NCI-H82 treated with DMSO at 0.1 percent for 48 hours (cell line): Measurements from ENCODE around the gene SVBP.
A peak's percentile ranks its signal among the peaks of the same experiment; 100 is the strongest.
"Not testable (repeated sequence)": the region's sequence is repeated elsewhere in the genome, so short reads cannot be mapped to it uniquely, and the experiment has no call there.

ENCODE experiments used
- DNase-seq: peaks from one replicate; lab custom pipeline; 2025; ENCODE audit not compliant: unreplicated experiment; lab: John Stamatoyannopoulos, UW

Gene SVBP

GRCh38 chr1:42841440-42842147 is 24.4 kb upstream of the SVBP start:
- DNase-seq: no peak

GRCh38 chr1:42841010-42841409 is 23.8 kb upstream of the SVBP start:
- no peak for DNase-seq

- DNase-seq: no peak
These were observed 21.4 kb upstream of the SVBP start for GRCh38 chr1:42838482-42839190.

GRCh38 chr1:42837709-42838108 is 20.5 kb upstream of the SVBP start:
- DNase-seq: no peak

- peak; percentile 70 for DNase-seq
These were observed 18.2 kb upstream of the SVBP start for GRCh38 chr1:42835422-42835821.

GRCh38 chr1:42834803-42835202 is 17.6 kb upstream of the SVBP start:
- no peak for DNase-seq

GRCh38 chr1:42833981-42834380 is 16.8 kb upstream of the SVBP start:
- no peak for DNase-seq

GRCh38 chr1:42832641-42833240 is 15.5 kb upstream of the SVBP start:
- no peak for DNase-seq

GRCh38 chr1:42831273-42831672 is 14.1 kb upstream of the SVBP start:
- DNase-seq: no peak

GRCh38 chr1:42830631-42831030 is 13.4 kb upstream of the SVBP start:
- no peak for DNase-seq

GRCh38 chr1:42825036-42825851 is 8.0 kb upstream of the SVBP start:
- no peak for DNase-seq

GRCh38 chr1:42824481-42825035 is 7.4 kb upstream of the SVBP start:
- no peak for DNase-seq

GRCh38 chr1:42822800-42823392 is 5.7 kb upstream of the SVBP start:
- DNase-seq: no peak

- DNase-seq: no peak
These were observed 4.5 kb upstream of the SVBP start for GRCh38 chr1:42821690-42822089.

- DNase-seq: no peak
These were observed 3.6 kb upstream of the SVBP start for GRCh38 chr1:42820813-42821212.

GRCh38 chr1:42817976-42818375 is 779 bp upstream of the SVBP start:
- DNase-seq: no peak

- no peak for DNase-seq
These were observed 207 bp upstream of the SVBP start for GRCh38 chr1:42817440-42817767.

GRCh38 chr1:42815941-42816584 is 1.1 kb downstream of the SVBP start:
- no peak for DNase-seq

- not testable (repeated sequence) for DNase-seq
These were observed 2.4 kb downstream of the SVBP start for GRCh38 chr1:42814815-42815214.

GRCh38 chr1:42807056-42807668 is 10.0 kb downstream of the SVBP start:
- peak; percentile 92 for DNase-seq
